ENCODE data around the gene STK32B. TPM values are rescaled to one million over a fixed set of nuclear protein-coding genes. Genes with fewer than 3 reads are reported as not detected.

STK32B gene
- total and polyA plus RNA-seq, 2 of the 8 experiments (the other 6 are each of a cell fraction or from before 2014, with no cell fraction given): 2.3 to 2.5 TPM

DNA sequence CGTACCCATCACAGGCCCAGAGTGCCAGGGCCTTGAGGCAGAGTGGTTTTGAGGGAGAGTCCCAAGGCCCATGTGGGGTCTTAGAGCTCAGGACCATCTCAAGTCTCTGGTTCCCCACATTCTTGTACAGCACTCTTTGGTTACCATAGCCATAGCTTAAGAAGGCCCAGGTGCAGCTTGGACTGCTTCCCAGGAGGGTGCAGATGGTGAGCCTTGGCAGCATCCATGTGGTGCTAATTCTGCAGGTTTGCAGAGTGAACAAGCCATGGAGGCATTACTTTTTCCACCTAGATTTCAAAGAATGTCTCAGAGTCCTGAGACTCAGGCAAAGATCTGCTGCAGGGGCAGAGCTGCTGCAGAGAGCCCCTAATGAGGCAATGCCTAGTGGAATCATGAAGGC is 171.7 kb downstream of the STK32B start:
- H2BK5ac ChIP-seq (ENCODE audit: low read depth, low read length): no peak overlapping the region
- H3K27me3 ChIP-seq (replicated peaks in 1 of 4; ENCODE audit: control insufficient read depth in 3 of 4, extremely low read depth in 1 of 4, insufficient read depth in 3 of 4, low read length in 3 of 4): no peaks in the 10 kb centered on the region
- H2BK120ac ChIP-seq (replicated peaks; ENCODE audit: low read depth, low read length): no peak overlapping the region
- H3K27ac ChIP-seq (ENCODE audit: low read depth, low read length): no peak overlapping the region
- no peaks in the 10 kb centered on the region for H3K79me1 ChIP-seq (ENCODE audit: low read depth, low read length)
- H2AFZ ChIP-seq (ENCODE audit: low read length): no peak overlapping the region
- H4K91ac ChIP-seq (replicated peaks; ENCODE audit: insufficient read length, low read length): no peak overlapping the region
- CTCF ChIA-PET (ENCODE audit: partially characterized antibody): interaction anchor here (1.2 kb wide), 1 partner anchor 11 kb away, joined by 5 read pairs; no protein-coding TSS in a partner anchor
- no peaks in the 10 kb centered on the region for H3K79me2 ChIP-seq (ENCODE audit: control insufficient read depth in 1 of 2, insufficient read depth in 2 of 2, low read length in 2 of 2)
- no peak for TF ChIP-seq SUZ12 (IDR thresholded peaks at IDR 0.05; ENCODE audit: low read length)
- TF ChIP-seq RAD21 (IDR thresholded peaks at IDR 0.05 in 1 of 2, conservative IDR thresholded peaks at IDR 0.05 in 1 of 2; ENCODE audit: low read depth in 2 of 2, low read length in 2 of 2): no peak
- no peak for TF ChIP-seq NANOG (IDR thresholded peaks at IDR 0.05; ENCODE audit: insufficient read depth, low read depth, low read length, poor library complexity, severe bottlenecking)
- TF ChIP-seq, protein P1, sequence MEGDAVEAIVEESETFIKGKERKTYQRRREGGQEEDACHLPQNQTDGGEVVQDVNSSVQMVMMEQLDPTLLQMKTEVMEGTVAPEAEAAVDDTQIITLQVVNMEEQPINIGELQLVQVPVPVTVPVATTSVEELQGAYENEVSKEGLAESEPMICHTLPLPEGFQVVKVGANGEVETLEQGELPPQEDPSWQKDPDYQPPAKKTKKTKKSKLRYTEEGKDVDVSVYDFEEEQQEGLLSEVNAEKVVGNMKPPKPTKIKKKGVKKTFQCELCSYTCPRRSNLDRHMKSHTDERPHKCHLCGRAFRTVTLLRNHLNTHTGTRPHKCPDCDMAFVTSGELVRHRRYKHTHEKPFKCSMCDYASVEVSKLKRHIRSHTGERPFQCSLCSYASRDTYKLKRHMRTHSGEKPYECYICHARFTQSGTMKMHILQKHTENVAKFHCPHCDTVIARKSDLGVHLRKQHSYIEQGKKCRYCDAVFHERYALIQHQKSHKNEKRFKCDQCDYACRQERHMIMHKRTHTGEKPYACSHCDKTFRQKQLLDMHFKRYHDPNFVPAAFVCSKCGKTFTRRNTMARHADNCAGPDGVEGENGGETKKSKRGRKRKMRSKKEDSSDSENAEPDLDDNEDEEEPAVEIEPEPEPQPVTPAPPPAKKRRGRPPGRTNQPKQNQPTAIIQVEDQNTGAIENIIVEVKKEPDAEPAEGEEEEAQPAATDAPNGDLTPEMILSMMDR (IDR thresholded peaks at IDR 0.05; ENCODE audit: control extremely low read depth in 1 of 3, insufficient read depth in 1 of 3, low read depth in 1 of 3, low read length in 3 of 3): no peak
- no peak for TF ChIP-seq TAF7 (optimal IDR thresholded peaks at IDR 0.05; ENCODE audit: borderline replicate concordance, low read depth, low read length)
- no peak for TF ChIP-seq HDAC6 (IDR thresholded peaks at IDR 0.05; ENCODE audit: low read depth, low read length)
- no peak for TF ChIP-seq RXRA (IDR thresholded peaks at IDR 0.05; ENCODE audit: insufficient read depth, low read depth, low read length)
- TF ChIP-seq CREB1 (IDR thresholded peaks at IDR 0.05): no peak
- TF ChIP-seq NRF1 (IDR thresholded peaks at IDR 0.05; ENCODE audit: low read depth, low read length): no peak
- POLR2A ChIA-PET (ENCODE audit: partially characterized antibody): no interaction called here
- H4K20me1 ChIP-seq (replicated peaks in 1 of 2; ENCODE audit: control insufficient read depth in 1 of 2, insufficient read depth in 2 of 2, low read length in 2 of 2): no peaks in the 10 kb centered on the region
- no peak overlapping the region for H3K4me2 ChIP-seq (ENCODE audit: insufficient read depth in 1 of 2, low read depth in 2 of 2, low read length in 2 of 2)
- WGBS, 2 experiments (ENCODE audit: extremely low coverage in 1 of 2, insufficient coverage in 1 of 2, insufficient read length in 1 of 2, insufficient replicate concordance in 2 of 2, low coverage in 1 of 2, low lambda C conversion rate in 2 of 2, missing lambda C conversion rate in 1 of 2): 55% methylated on average over 1 of the region's 1 CpG; no CpG with 5 or more reads in 1 of the 2 experiments
- no peak overlapping the region for H3K4ac ChIP-seq (replicated peaks; ENCODE audit: insufficient read length, low read depth, low read length)
- DNase-seq (ENCODE audit: low read depth in 1 of 2, low spot score in 2 of 2) (no peak), FAIRE-seq (no peak)
- H3K14ac ChIP-seq (ENCODE audit: insufficient read length): no peak overlapping the region
- no peaks in the 10 kb centered on the region for H3K23me2 ChIP-seq (ENCODE audit: low read depth, low read length)
- no peak overlapping the region for H2BK15ac ChIP-seq (ENCODE audit: low read length)
- H2BK20ac ChIP-seq (ENCODE audit: low read length): no peak overlapping the region
- H3K36me3 ChIP-seq (ENCODE audit: control insufficient read depth in 2 of 4, insufficient read depth in 4 of 4, low read length in 3 of 4): peaks cover 0 to 3% (median 0%) of the 10 kb centered on the region in 4 experiments; a peak in 1 of 8 replicates
- H3K56ac ChIP-seq (replicated peaks; ENCODE audit: insufficient read length, low read depth, low read length): no peak overlapping the region
- peaks cover 0 to 7% (median 3%) of the 10 kb centered on the region in 4 experiments; a peak in 5 of 7 replicates for H3K4me1 ChIP-seq (replicated peaks in 1 of 4; ENCODE audit: control insufficient read depth in 3 of 4, insufficient read depth in 4 of 4, low read length in 3 of 4)
- H3K9me3 ChIP-seq (ENCODE audit: insufficient read depth in 2 of 2, low read depth in 1 of 2, low read length in 1 of 2): peaks cover 11 to 15% of the 10 kb centered on the region in 2 experiments; a peak in 3 of 4 replicates
- no peak overlapping the region for H3K18ac ChIP-seq (ENCODE audit: extremely low read depth, low read length)
- no peak overlapping the region for H4K8ac ChIP-seq (ENCODE audit: extremely low read depth, insufficient read depth, low read length)
- H3K23ac ChIP-seq (ENCODE audit: insufficient read length): no peak overlapping the region
- H4K5ac ChIP-seq (ENCODE audit: insufficient read length, low read depth, low read length): no peak overlapping the region
- H2AK5ac ChIP-seq (ENCODE audit: low read depth, low read length): no peak overlapping the region
- no peak overlapping the region for H3K9ac ChIP-seq (replicated peaks in 1 of 4; ENCODE audit: extremely low read depth in 1 of 4, low read depth in 3 of 4, low read length in 3 of 4)
- no peak overlapping the region for H3K4me3 ChIP-seq (ENCODE audit: extremely low read depth in 1 of 4, insufficient read depth in 2 of 4, low read depth in 3 of 4, low read length in 4 of 4)
- H2BK12ac ChIP-seq (ENCODE audit: low read depth, low read length): no peak overlapping the region

Data from H1 (cell line).